Measurements from ENCODE around the gene TPBG.
A peak's percentile ranks its signal among the peaks of the same experiment; 100 is the strongest.

TPBG gene

DNA sequence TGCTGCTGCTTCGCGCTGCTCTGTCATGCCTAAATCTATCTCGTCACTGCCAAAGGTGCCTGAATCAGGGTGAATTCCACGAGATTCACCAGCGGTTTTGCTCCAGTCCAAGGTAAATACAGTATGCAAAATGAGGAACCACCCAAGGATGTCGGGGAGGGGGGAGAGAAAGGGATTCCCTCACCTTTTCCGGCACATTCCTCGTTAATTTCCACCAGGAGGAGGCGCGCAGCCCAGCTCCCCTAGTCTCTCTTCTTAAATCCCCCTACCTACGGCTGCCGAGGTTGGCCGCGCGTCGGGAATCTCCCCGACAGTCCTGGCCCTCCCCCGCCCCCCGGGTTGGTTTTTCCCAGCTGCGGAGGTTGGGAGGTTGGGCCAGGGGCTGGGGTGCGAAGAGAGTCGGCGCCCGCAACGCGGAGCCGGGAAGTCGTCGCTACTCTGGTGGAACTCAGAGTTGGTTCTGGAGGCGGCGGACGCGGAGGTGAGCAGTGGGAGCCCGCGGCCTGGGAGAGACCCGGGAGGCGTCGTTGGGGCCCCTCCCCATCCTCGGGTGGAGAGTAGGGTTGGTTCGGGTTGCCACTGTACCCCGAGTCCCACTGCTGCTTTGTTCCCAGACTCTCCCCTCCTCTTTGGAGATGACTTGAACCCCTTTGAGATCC is at the start of gene TPBG:
Gene TPBG, plus strand, starts transcription at position 390 of the 659 bp plus-strand sequence. CDS start 1,145 bp downstream, outside the sequence.
- peak; percentile 86 for DNase-seq (ENCODE audit: low read depth)

DNA sequence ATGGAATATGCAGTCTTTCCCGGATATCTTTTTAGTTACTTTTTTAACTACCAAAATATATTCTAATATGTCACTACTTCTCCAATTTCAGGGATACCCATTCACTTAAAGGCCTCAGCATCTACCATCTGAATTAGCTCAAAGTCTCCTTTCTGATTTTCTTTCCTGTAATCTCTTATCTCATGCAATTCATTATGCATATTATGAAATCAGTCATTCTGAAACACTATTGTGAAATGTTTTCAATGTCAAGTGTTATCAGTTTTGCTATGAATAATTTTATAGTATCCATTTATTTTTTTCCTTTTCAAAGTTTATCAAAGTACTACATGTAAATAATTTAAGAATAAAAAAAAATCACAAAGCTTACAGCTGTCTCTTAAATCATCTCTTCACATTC is 41.2 kb upstream of the TPBG start:
- DNase-seq (ENCODE audit: low read depth), result no peak

- DNase-seq (ENCODE audit: low read depth), result no peak
These were observed 33.9 kb upstream of the TPBG start for GRCh38 chr6:82329766-82330165.

DNA sequence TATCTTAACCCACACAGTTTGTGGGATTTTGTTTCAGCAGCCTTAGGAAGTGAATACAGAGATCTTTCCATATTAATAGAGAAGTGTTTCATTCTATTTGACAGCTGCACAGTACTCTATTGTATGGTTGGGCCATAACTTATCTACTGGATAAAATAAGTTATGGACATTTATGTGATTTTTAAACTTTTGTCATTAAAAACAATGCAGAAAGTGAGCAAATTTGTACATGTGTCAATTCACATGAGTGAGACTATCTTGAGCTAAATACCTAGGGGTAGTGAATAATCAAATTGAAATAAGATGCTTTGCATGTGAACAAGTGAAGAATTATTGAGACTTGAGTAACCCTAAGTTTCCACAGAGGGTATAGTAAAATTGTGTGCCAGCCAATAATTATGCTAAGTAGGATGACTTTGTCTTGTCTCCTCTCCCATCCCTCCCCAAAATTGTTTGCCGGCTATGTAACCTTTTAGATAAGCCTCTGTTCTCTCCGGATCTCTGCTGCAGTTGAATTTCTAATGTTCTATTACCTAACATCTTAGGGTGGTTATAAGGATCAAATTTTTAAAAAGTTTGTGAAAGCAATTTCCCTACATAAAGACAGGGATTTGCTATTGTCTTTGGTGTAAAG is 33.3 kb upstream of the TPBG start:
- no peak for DNase-seq (ENCODE audit: low read depth)

DNA sequence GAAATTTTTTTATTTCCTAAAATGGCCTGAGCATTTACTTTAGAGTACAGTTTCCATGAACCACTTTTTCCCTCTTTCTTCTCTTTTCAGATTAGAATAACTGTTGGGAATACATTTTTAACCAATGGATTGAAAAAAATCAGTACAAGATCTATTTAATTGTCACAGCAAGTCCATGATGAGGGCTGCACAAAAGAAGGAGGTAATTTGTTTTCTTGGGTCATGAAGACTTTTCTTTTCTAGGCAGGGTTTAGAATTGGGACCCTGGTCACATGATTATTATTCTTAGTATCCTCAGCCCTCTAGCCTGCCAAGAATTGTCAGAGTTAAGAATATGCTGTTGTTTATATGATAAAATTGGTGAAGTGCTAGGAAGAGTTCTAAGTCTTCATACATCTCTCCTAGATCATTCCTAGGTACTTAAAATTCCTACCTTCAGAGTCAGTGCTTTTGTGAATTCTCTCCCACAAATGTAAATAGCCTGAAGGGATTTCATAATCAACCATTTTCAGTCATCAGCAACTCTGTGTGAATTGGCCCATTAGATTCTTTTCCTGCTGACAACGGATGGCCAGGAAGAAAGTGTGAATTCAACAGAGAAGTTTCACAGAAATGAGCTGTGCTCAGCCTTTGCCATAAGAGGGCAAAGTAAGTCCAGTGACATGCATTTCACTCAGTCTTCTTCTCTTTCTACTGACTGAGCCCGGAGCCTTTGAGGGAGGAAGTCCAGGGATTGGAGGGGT is 32.4 kb upstream of the TPBG start:
- peak; percentile 56 for DNase-seq (ENCODE audit: low read depth)

DNA sequence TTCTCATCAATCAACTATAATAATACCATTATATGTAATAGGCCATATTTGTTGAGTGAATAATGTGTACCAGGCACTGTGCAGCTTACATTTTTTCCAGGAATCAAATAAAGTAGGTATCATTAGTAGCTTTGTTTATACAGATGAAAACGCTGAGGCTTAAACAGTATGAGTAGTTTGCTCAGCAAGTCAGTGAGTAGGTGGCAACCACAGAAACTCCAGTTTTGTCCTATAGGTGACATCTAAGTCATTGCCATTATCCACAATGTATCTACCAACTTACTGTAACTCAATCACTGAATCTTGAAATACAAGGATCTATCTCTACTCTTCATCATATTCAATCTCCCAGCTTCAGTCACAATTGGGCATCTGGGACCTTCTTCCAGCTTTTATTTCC is 29.8 kb upstream of the TPBG start:
- no peak for DNase-seq (ENCODE audit: low read depth)

- DNase-seq (ENCODE audit: low read depth), result no peak
These were observed 25.8 kb upstream of the TPBG start for GRCh38 chr6:82337688-82338257.

GRCh38 chr6:82348130-82348529 is 15.5 kb upstream of the TPBG start:
- DNase-seq (ENCODE audit: low read depth), result no peak

GRCh38 chr6:82353848-82354247 is 9.8 kb upstream of the TPBG start:
- no peak for DNase-seq (ENCODE audit: low read depth)

DNA sequence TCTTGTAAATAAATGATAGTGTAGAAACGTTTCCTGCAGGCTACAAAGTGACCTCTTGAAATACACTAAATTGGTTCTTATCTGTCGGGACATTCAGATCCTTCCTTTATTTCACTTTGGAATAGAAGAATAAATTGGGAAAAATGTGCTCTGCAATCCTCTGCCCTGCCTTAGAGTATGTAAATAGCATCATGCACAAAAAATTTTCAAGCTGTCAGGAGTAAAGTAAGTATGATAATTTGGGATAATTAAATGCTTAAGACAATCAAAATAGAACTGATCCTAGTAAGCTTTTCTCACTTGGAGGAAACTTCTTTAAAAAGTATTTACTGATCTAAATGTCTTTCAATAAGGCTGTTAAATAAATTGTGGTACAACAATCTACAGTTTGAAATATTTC is 3.1 kb upstream of the TPBG start:
- DNase-seq (ENCODE audit: low read depth), result no peak

DNA sequence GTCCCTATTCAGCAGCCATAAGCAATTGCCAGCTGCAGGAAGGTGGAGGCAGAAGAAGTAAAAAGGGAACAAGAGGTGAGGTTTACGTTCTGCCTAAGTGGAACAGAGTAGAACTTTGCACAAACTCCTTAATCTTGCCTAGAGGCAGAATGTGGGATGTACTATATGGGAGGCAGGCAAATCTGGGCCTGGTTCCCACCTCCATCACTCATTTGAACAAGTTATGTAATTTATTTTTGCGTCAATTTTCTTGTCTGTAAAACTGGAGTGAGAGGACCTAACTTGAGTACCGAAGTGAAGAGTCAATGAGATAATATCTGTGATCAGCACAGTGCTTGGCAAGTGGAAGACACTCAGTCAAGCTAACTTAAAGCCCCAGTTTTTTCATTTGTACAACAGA is 2.0 kb upstream of the TPBG start:
- no peak for DNase-seq (ENCODE audit: low read depth)

- DNase-seq (ENCODE audit: low read depth), result no peak
These were observed 1.5 kb upstream of the TPBG start for GRCh38 chr6:82362144-82362543.

GRCh38 chr6:82362878-82363427 is 664 bp upstream of the TPBG start:
- DNase-seq (ENCODE audit: low read depth), result peak; percentile 89

DNA sequence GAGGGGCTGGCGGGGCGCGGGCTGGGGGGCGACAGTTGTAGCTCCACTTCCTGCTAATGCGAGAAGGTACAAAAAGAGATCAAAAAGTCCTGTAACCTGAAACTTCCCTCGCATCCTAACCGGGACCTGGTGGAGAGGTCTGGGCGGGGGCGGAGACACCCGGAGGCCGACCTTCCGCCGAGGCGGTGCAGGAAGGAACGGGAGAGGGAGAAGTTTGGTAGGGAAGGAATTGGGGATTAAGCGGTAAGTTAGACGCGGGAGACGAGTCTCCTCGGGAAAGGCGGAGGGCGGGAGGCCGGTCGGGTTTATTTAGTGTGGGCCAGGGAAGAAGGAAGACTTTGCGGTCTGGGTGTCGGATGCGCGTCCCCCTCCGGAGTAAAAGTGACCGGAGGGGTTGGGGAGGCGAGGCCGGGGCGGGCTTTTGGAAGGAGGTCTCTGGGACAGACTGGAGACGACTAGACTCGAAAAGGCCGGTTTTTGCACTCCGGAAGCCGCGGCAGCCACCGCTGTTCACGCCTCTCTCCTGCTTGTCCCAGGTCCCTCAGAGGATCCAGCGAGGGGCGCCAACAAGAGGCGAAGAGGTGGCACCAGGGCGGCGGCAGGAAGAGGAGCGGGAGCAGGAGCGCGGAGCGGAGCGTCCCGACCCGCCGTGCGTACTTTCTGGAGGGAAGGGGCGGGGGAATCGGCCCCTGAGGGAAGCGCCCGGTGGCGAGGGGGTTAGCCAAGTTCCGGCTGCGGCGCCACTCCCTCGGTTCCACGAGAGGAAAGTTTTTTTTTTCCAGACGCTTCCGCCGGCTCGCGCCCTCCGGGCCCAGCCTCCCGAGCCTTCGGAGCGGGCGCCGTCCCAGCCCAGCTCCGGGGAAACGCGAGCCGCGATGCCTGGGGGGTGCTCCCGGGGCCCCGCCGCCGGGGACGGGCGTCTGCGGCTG is 734 bp downstream of the TPBG start:
- no peak for DNase-seq (ENCODE audit: low read depth)

GRCh38 chr6:82365016-82365795 is 1.6 kb downstream of the TPBG start:
- no peak for DNase-seq (ENCODE audit: low read depth)

DNA sequence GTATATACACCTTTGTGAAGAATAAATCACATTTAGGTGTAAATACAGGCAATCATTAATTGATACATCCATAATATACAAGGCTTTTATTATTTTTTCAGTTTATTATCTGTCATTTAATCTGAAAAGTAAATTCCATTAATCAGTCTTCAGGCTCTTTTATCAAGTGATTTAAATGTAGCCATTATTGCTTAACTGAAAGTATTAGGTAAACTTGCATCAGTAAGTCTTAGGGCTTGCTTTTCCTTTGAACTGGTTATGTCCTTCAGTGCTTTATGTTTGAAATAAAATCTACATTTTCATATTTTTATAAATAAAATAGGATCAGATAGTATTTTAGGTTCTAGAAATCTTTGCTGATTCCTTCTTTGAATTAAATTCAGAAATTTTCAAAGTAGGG is 4.1 kb downstream of the TPBG start:
- no peak for DNase-seq (ENCODE audit: low read depth)

DNA sequence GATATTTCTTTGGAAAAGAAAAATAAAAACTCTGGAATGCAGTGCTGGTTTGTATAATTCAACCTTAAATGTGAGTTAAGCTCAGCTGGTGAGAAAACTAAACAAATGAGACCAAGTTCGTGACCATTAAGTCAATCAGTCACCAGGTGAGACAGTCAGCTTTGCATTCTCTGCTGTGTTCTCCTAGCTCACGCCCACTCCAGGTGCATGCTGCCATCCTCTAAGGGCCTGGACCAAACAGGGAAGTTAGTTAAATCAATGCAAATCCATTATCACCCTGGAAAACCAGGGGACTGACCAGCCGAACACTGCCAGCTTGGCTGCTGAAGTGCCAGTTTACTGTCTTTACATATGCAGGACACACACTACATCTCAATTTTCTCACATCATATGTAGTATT is 7.2 kb downstream of the TPBG start:
- no peak for DNase-seq (ENCODE audit: low read depth)

GRCh38 chr6:82371799-82372546 is 8.4 kb downstream of the TPBG start:
- DNase-seq (ENCODE audit: low read depth), result peak; percentile 72

GRCh38 chr6:82372656-82373055 is 9.0 kb downstream of the TPBG start:
- no peak for DNase-seq (ENCODE audit: low read depth)

GRCh38 chr6:82374516-82374915 is 10.9 kb downstream of the TPBG start:
- DNase-seq (ENCODE audit: low read depth), result no peak

All from HS-5 (cell line).